Measurements from ENCODE around the gene YIPF5. TPM values are rescaled to one million over a fixed set of nuclear protein-coding genes. Genes with fewer than 3 reads are reported as not detected.

YIPF5 gene
- total RNA-seq, 1 experiment from 2014 or later: 44.5 TPM

DNA sequence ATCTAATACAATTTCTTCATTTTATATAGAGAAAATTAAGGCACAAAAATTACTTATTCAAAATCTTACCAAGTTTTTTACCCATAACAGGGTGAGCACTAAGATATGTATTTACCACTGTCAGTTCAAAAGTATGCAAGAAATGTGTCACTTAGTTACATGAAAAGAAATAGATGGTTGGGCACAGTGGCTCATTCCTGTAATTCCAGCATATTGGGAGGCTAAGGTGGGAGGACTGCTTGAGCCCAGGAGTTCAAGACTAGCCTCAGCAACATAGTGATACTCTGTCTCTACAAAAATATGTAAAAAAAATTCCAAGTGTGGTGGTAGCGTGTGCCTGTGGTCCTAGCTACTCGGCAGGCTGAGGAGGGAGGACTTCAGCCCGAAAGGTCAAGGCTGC lies 19.4 kb downstream of the YIPF5 start:
- Histone ChIP-seq H2AFZ (ENCODE audit: low read depth, low read length, poor library complexity, severe bottlenecking) (no peak overlapping the region), H3K9me3 (ENCODE audit: control insufficient read depth in 1 of 2, insufficient read depth in 1 of 2, low read depth in 1 of 2, low read length in 2 of 2) (no peaks in the 10 kb centered on the region), H3K27me3 (ENCODE audit: insufficient read depth, low read length) (no peaks in the 10 kb centered on the region), H3K4me2 (ENCODE audit: low read length) (no peak overlapping the region), H3K4me1 (ENCODE audit: control insufficient read depth in 1 of 2, insufficient read depth in 2 of 2, low read length in 2 of 2) (no peaks in the 10 kb centered on the region), H3K36me3 (ENCODE audit: control insufficient read depth in 1 of 2, insufficient read depth in 2 of 2, low read length in 2 of 2) (no peaks in the 10 kb centered on the region), H3K27ac (ENCODE audit: low read depth, low read length) (no peak overlapping the region), H3K9ac (ENCODE audit: low read length) (no peak overlapping the region), H3K79me2 (ENCODE audit: insufficient read depth, low read length) (no peaks in the 10 kb centered on the region), H3K9me2 (ENCODE audit: insufficient read depth) (no peaks in the 10 kb centered on the region), H4K20me1 (ENCODE audit: insufficient read depth) (no peaks in the 10 kb centered on the region), H3K4me3 (replicated peaks in 1 of 2; ENCODE audit: low read depth in 1 of 2, low read length in 2 of 2) (no peak overlapping the region)
- no TSS peak for BruUV-seq (replicated peaks)
- ATAC-seq (no peak), DNase-seq (ENCODE audit: low read depth, low spot score) (no peak)
- TF ChIP-seq CBX3 (IDR thresholded peaks at IDR 0.05; ENCODE audit: low read depth) (no peak), ZNF274 (IDR thresholded peaks at IDR 0.05; ENCODE audit: low read depth, low read length) (no peak), EGR1 (IDR thresholded peaks at IDR 0.05; ENCODE audit: low read depth) (no peak), RAD21 (IDR thresholded peaks at IDR 0.05; ENCODE audit: low read depth) (no peak)
- TF ChIP-seq, protein P1, sequence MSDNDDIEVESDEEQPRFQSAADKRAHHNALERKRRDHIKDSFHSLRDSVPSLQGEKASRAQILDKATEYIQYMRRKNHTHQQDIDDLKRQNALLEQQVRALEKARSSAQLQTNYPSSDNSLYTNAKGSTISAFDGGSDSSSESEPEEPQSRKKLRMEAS (IDR thresholded peaks at IDR 0.05): no peak
- TF ChIP-seq, protein P2, sequence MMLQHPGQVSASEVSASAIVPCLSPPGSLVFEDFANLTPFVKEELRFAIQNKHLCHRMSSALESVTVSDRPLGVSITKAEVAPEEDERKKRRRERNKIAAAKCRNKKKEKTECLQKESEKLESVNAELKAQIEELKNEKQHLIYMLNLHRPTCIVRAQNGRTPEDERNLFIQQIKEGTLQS (IDR thresholded peaks at IDR 0.05): no peak
- intact Hi-C loops (cut with micrococcal nuclease): no loop called here
- POLR2A ChIA-PET: no interaction called here
- RAD21 ChIA-PET (ENCODE audit: low non-redundant PET in 1 of 2, low total read pairs in 2 of 2, uncharacterized antibody in 2 of 2, unreplicated experiment in 2 of 2): no interaction called here
- CTCF ChIA-PET: no interaction called here

DNA sequence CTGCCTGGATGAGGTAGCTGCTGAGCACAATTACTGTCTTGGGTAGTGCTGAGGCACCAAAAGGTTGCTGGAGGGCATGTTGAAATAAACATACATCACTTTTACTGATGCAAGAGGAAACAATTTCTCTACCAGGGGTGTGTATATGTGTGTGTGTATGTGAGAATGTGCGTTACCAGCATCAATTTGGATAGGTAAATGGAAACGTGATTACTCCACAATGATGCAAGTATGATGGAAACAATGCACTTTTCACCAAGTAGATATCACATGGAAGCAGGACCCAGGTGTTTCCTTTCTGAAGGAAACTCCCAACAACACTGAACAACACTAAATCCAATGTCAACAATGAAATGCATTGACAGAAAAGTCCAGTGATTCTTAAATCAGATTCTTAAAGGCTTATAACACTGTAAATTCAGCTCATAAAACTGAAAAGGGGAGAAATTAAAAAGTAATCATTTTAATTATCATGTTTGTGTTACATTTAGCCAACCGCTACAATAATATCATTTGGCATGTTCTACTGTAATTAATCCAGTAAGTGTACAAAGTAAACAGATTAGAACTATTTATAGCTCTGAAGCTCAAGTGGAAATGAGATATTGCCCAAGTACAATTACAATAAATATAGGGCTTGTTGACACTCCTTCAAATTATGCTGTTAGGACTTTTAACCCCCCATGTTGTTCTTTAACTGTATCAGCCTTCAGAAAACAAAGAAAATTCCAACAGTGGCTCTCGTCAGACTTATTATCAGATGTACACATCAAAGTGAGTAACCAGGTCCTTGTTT lies 25.3 kb downstream of the YIPF5 start:
- Histone ChIP-seq H4K20me1 (ENCODE audit: insufficient read depth) (no peaks in the 10 kb centered on the region), H3K27ac (ENCODE audit: low read depth, low read length) (no peak overlapping the region), H3K4me3 (replicated peaks in 1 of 2; ENCODE audit: low read depth in 1 of 2, low read length in 2 of 2) (no peak overlapping the region), H3K36me3 (ENCODE audit: control insufficient read depth in 1 of 2, insufficient read depth in 2 of 2, low read length in 2 of 2) (no peaks in the 10 kb centered on the region), H3K9ac (ENCODE audit: low read length) (no peak overlapping the region), H3K4me2 (ENCODE audit: low read length) (no peak overlapping the region), H3K4me1 (ENCODE audit: control insufficient read depth in 1 of 2, insufficient read depth in 2 of 2, low read length in 2 of 2) (no peaks in the 10 kb centered on the region), H2AFZ (ENCODE audit: low read depth, low read length, poor library complexity, severe bottlenecking) (no peak overlapping the region), H3K9me3 (ENCODE audit: control insufficient read depth in 1 of 2, insufficient read depth in 1 of 2, low read depth in 1 of 2, low read length in 2 of 2) (no peaks in the 10 kb centered on the region), H3K79me2 (ENCODE audit: insufficient read depth, low read length) (no peaks in the 10 kb centered on the region), H3K9me2 (ENCODE audit: insufficient read depth) (no peaks in the 10 kb centered on the region), H3K27me3 (ENCODE audit: insufficient read depth, low read length) (peaks cover 9% of the 10 kb centered on the region; the same call in 1 of the 2 replicates)
- intact Hi-C loops (cut with micrococcal nuclease): loop anchor here (10.0 kb wide), 2 partner anchors 310 to 1130 kb away; no protein-coding TSS in a partner anchor
- DNase-seq (ENCODE audit: low read depth, low spot score) (no peak), ATAC-seq (no peak)
- POLR2A ChIA-PET: no interaction called here
- RAD21 ChIA-PET (ENCODE audit: low non-redundant PET in 1 of 2, low total read pairs in 2 of 2, uncharacterized antibody in 2 of 2, unreplicated experiment in 2 of 2): no interaction called here
- CTCF ChIA-PET: no interaction called here
- no TSS peak for BruUV-seq (replicated peaks)
- TF ChIP-seq SP1 (IDR thresholded peaks at IDR 0.05; ENCODE audit: low read depth): no peak
- TF ChIP-seq EZH2 (IDR thresholded peaks at IDR 0.05): no peak
- no peak for TF ChIP-seq ELF1 (IDR thresholded peaks at IDR 0.05; ENCODE audit: borderline replicate concordance, low read depth)
- TF ChIP-seq CBX3 (IDR thresholded peaks at IDR 0.05; ENCODE audit: low read depth): no peak
- TF ChIP-seq TCF7L2 (IDR thresholded peaks at IDR 0.05; ENCODE audit: borderline replicate concordance, extremely low read depth, insufficient read depth, insufficient read length): no peak
- TF ChIP-seq, protein P3, sequence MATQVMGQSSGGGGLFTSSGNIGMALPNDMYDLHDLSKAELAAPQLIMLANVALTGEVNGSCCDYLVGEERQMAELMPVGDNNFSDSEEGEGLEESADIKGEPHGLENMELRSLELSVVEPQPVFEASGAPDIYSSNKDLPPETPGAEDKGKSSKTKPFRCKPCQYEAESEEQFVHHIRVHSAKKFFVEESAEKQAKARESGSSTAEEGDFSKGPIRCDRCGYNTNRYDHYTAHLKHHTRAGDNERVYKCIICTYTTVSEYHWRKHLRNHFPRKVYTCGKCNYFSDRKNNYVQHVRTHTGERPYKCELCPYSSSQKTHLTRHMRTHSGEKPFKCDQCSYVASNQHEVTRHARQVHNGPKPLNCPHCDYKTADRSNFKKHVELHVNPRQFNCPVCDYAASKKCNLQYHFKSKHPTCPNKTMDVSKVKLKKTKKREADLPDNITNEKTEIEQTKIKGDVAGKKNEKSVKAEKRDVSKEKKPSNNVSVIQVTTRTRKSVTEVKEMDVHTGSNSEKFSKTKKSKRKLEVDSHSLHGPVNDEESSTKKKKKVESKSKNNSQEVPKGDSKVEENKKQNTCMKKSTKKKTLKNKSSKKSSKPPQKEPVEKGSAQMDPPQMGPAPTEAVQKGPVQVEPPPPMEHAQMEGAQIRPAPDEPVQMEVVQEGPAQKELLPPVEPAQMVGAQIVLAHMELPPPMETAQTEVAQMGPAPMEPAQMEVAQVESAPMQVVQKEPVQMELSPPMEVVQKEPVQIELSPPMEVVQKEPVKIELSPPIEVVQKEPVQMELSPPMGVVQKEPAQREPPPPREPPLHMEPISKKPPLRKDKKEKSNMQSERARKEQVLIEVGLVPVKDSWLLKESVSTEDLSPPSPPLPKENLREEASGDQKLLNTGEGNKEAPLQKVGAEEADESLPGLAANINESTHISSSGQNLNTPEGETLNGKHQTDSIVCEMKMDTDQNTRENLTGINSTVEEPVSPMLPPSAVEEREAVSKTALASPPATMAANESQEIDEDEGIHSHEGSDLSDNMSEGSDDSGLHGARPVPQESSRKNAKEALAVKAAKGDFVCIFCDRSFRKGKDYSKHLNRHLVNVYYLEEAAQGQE (IDR thresholded peaks at IDR 0.05; ENCODE audit: low read depth): no peak
- no peak for TF ChIP-seq POLR2A (IDR thresholded peaks at IDR 0.05; ENCODE audit: borderline replicate concordance, extremely low read depth, insufficient read depth, insufficient read length)
- TF ChIP-seq FOSL1 (IDR thresholded peaks at IDR 0.05; ENCODE audit: low read depth): no peak
- no peak for TF ChIP-seq RAD21 (IDR thresholded peaks at IDR 0.05; ENCODE audit: low read depth)
- no peak for TF ChIP-seq SIN3A (IDR thresholded peaks at IDR 0.05; ENCODE audit: low read depth)
- no peak for TF ChIP-seq JUND (IDR thresholded peaks at IDR 0.05)
- no peak for TF ChIP-seq SRF (IDR thresholded peaks at IDR 0.05; ENCODE audit: low read depth)
- TF ChIP-seq, protein P2 (IDR thresholded peaks at IDR 0.05): no peak
- TF ChIP-seq ZNF274 (IDR thresholded peaks at IDR 0.05; ENCODE audit: low read depth, low read length): no peak

Measured in HCT116 (cell line).